Activated CD4-positive, alpha-beta T cell treated with anti-CD3 and anti-CD28 coated beads, Interleukin-2, amount 50 U/mL, for 1 hour (primary cell): ENCODE data around the gene HMGCS2.
"Not testable (repeated sequence)": the region's sequence is repeated elsewhere in the genome, so short reads cannot be mapped to it uniquely, and the experiment has no call there.

ENCODE experiments used
- DNase-seq: peaks from one replicate; pipeline ENCODE4 v3.0.0-alpha.2; 2020

HMGCS2 gene

GRCh38 chr1:119725626-119726025, 43.1 kb downstream of the HMGCS2 start:
- DNase-seq = no peak

GRCh38 chr1:119724611-119725218, 44.0 kb downstream of the HMGCS2 start:
- DNase-seq = no peak

- no peak for DNase-seq
Observed at GRCh38 chr1:119721896-119722295, 46.8 kb downstream of the HMGCS2 start.

- DNase-seq = no peak
Observed at GRCh38 chr1:119720866-119721440, 47.8 kb downstream of the HMGCS2 start.

- no peak for DNase-seq
Observed at GRCh38 chr1:119718972-119719371, 49.7 kb downstream of the HMGCS2 start.

- DNase-seq = no peak
Observed at GRCh38 chr1:119718409-119718808, 50.3 kb downstream of the HMGCS2 start.

GRCh38 chr1:119715542-119715941, 53.2 kb downstream of the HMGCS2 start:
- no peak for DNase-seq

GRCh38 chr1:119714583-119714982, 54.1 kb downstream of the HMGCS2 start:
- no peak for DNase-seq

GRCh38 chr1:119713749-119714456, 54.8 kb downstream of the HMGCS2 start:
- no peak for DNase-seq

- DNase-seq = no peak
Observed at GRCh38 chr1:119713039-119713748, 55.5 kb downstream of the HMGCS2 start.

GRCh38 chr1:119712342-119713038, 56.2 kb downstream of the HMGCS2 start:
- DNase-seq = peak; percentile 3

- DNase-seq = no peak
Observed at GRCh38 chr1:119711804-119712341, 56.8 kb downstream of the HMGCS2 start, which contains the start of gene PHGDH. Gene PHGDH, plus strand, starts transcription at chr1:119711934. Its CDS starts 89 bp downstream, at chr1:119712023.

- not testable (repeated sequence) for DNase-seq
Observed at GRCh38 chr1:119711356-119711803, 57.3 kb downstream of the HMGCS2 start.

- not testable (repeated sequence) for DNase-seq
Observed at GRCh38 chr1:119706599-119706998, 62.1 kb downstream of the HMGCS2 start.

- no peak for DNase-seq
Observed at GRCh38 chr1:119703666-119704450, 64.8 kb downstream of the HMGCS2 start.

GRCh38 chr1:119702384-119702783, 66.3 kb downstream of the HMGCS2 start:
- no peak for DNase-seq

- DNase-seq = no peak
Observed at GRCh38 chr1:119701659-119702058, 67.0 kb downstream of the HMGCS2 start.

- no peak for DNase-seq
Observed at GRCh38 chr1:119700326-119700725, 68.4 kb downstream of the HMGCS2 start.
